Liver (tissue), 9 donors: ENCODE data around the gene BRD4. TPM values are rescaled to one million over a fixed set of nuclear protein-coding genes. Genes with fewer than 3 reads are reported as not detected.

ENCODE experiments used
- DNase-seq: peaks from one replicate; pipeline ENCODE4 v3.0.0-alpha.2; 2017; ENCODE audit warnings: low spot score
- H3K27ac ChIP-seq, 2 donors: one replicate each; pipeline ENCODE4 v1.7.0; 2013; ENCODE audit warnings: inconsistent platforms in 2 of 2, low read length in 2 of 2, control low read depth in 1 of 2, low read depth in 1 of 2, mild to moderate bottlenecking in 1 of 2
- H3K27me3 ChIP-seq, 4 donors: one replicate each; pipeline versions ENCODE4 v1.6.1 to v1.7.0; 2013; ENCODE audit warnings: low read length in 3 of 4, inconsistent platforms in 1 of 4, mild to moderate bottlenecking in 1 of 4, moderate library complexity in 1 of 4; ENCODE audit not compliant: control insufficient read depth in 4 of 4, insufficient read depth in 4 of 4
- H3K36me3 ChIP-seq, 4 donors: one replicate each; pipeline versions ENCODE4 v1.6.1 to v1.7.0; 2013; ENCODE audit warnings: low read length in 3 of 4, mild to moderate bottlenecking in 3 of 4, low read depth in 1 of 4, moderate library complexity in 1 of 4; ENCODE audit not compliant: control insufficient read depth in 4 of 4, insufficient read depth in 3 of 4
- H3K4me1 ChIP-seq, 4 donors: one replicate each; pipeline versions ENCODE4 v1.6.1 to v1.7.0; 2013; ENCODE audit warnings: low read length in 3 of 4, mild to moderate bottlenecking in 3 of 4, moderate library complexity in 1 of 4; ENCODE audit not compliant: control insufficient read depth in 4 of 4, insufficient read depth in 4 of 4
- H3K4me3 ChIP-seq, 3 donors: one replicate each; pipeline versions ENCODE4 v1.6.1 to v1.7.0; 2013; ENCODE audit warnings: low read length in 3 of 3, control low read depth in 1 of 3, low read depth in 1 of 3, mild to moderate bottlenecking in 1 of 3
- H3K9ac ChIP-seq, 2 donors: one replicate each; pipeline ENCODE4 v1.7.0; 2013; ENCODE audit warnings: low read length in 2 of 2, mild to moderate bottlenecking in 2 of 2, moderate library complexity in 2 of 2, control low read depth in 1 of 2, low read depth in 1 of 2
- H3K9me3 ChIP-seq, 4 donors: one replicate each; pipeline versions ENCODE4 v1.6.1 to v1.7.0; 2013; ENCODE audit warnings: low read length in 3 of 4; ENCODE audit not compliant: control insufficient read depth in 4 of 4
- ATF3 ChIP-seq: IDR thresholded peaks from 2 replicates; pipeline ENCODE4 v1.6.1; 2016; ENCODE audit warnings: antibody characterized with exemption
- CTCF ChIP-seq: fragments of 150-350 bp; IDR thresholded peaks from 2 replicates; pipeline ENCODE4 v1.5.1; 2017; ENCODE audit warnings: improper control_type of control experiment, low read depth, low read length; ENCODE audit not compliant: missing input control
- FOXA1 ChIP-seq: IDR thresholded peaks from 2 replicates; pipeline ENCODE4 v1.6.1; 2016; ENCODE audit warnings: antibody characterized with exemption
- FOXA2 ChIP-seq: IDR thresholded peaks from 2 replicates; pipeline ENCODE4 v1.6.1; 2016; ENCODE audit warnings: antibody characterized with exemption
- GABPA ChIP-seq, 2 donors: IDR thresholded peaks in 1 of 2; conservative IDR thresholded peaks in 1 of 2; 2 replicates each; pipeline ENCODE4 v1.6.1; 2016; ENCODE audit warnings: antibody characterized with exemption in 2 of 2, mild to moderate bottlenecking in 1 of 2, moderate library complexity in 1 of 2
- HNF4A ChIP-seq, 2 donors: conservative IDR thresholded peaks; 2 replicates each; pipeline ENCODE4 v1.6.1; 2016; ENCODE audit warnings: antibody characterized with exemption in 2 of 2, mild to moderate bottlenecking in 2 of 2
- HNF4G ChIP-seq: IDR thresholded peaks from 2 replicates; pipeline ENCODE4 v1.6.1; 2016; ENCODE audit warnings: antibody characterized with exemption
- JUND ChIP-seq, 2 donors: IDR thresholded peaks; 2 replicates each; pipeline ENCODE4 v1.6.1; 2016; ENCODE audit warnings: antibody characterized with exemption in 2 of 2
- MAX ChIP-seq: IDR thresholded peaks from 2 replicates; pipeline ENCODE4 v1.6.1; 2016; ENCODE audit warnings: antibody characterized with exemption
- NR2F2 ChIP-seq: IDR thresholded peaks from 2 replicates; pipeline ENCODE4 v1.6.1; 2016; ENCODE audit warnings: antibody characterized with exemption
- RAD21 ChIP-seq, 2 donors: IDR thresholded peaks; 2 replicates each; pipeline ENCODE4 v1.6.1; 2016; ENCODE audit warnings: antibody characterized with exemption in 2 of 2, mild to moderate bottlenecking in 2 of 2
- REST ChIP-seq: IDR thresholded peaks from 2 replicates; pipeline ENCODE4 v1.6.1; 2016; ENCODE audit warnings: antibody characterized with exemption, mild to moderate bottlenecking
- RXRA ChIP-seq, 2 donors: IDR thresholded peaks; 2 replicates each; pipeline ENCODE4 v1.6.1; 2017 to 2018; ENCODE audit warnings: antibody characterized with exemption in 2 of 2, mild to moderate bottlenecking in 1 of 2
- SP1 ChIP-seq: IDR thresholded peaks from 2 replicates; pipeline ENCODE4 v1.6.1; 2018; ENCODE audit warnings: antibody characterized with exemption, mild to moderate bottlenecking
- TAF1 ChIP-seq: conservative IDR thresholded peaks from 2 replicates; pipeline ENCODE4 v1.6.1; 2016; ENCODE audit warnings: antibody characterized with exemption, mild to moderate bottlenecking
- YY1 ChIP-seq: IDR thresholded peaks from 2 replicates; pipeline ENCODE4 v1.6.1; 2016; ENCODE audit warnings: antibody characterized with exemption, mild to moderate bottlenecking
- ZBTB33 ChIP-seq: IDR thresholded peaks from 2 replicates; pipeline ENCODE4 v1.6.1; 2016; ENCODE audit warnings: antibody characterized with exemption
- WGBS: extraction: QIAGEN DNeasy Blood & Tissue Kit; methylation state at CpG from one replicate; pipeline ENCODE4 v1.1.7; 2013; 5-methylcytosine and 5-hydroxymethylcytosine counted together
- polyA plus RNA-seq, 2 donors: library from polyadenylated mRNA; stranded (reverse) in 1 of 2; unstranded in 1 of 2; fragments of 200-250 nt in 1 of 2; fragments of >200 nt in 1 of 2; fragmentation: Nextera tagmentation in 1 of 2; extraction: Ambion mirVana in 1 of 2; gene quantifications; one replicate each; pipeline versions ENCODE4 v1.2.1 to v1.2.3, GENCODE V29; 2013 to 2015
- total RNA-seq, 2 donors: library from RNA; depleted of rRNA; stranded (reverse); fragments of >200 nt; gene quantifications; one replicate each; pipeline ENCODE4 v1.2.3, GENCODE V29; 2014
- donor health status: healthy.
- donor health status: healthy.
- donor health status: healthy.
- donor health status: healthy.
- donor health status: healthy.

BRD4 gene
- total and polyA plus RNA-seq, 4 donors = 13.6 to 25.8 (median 20.5) TPM

DNA sequence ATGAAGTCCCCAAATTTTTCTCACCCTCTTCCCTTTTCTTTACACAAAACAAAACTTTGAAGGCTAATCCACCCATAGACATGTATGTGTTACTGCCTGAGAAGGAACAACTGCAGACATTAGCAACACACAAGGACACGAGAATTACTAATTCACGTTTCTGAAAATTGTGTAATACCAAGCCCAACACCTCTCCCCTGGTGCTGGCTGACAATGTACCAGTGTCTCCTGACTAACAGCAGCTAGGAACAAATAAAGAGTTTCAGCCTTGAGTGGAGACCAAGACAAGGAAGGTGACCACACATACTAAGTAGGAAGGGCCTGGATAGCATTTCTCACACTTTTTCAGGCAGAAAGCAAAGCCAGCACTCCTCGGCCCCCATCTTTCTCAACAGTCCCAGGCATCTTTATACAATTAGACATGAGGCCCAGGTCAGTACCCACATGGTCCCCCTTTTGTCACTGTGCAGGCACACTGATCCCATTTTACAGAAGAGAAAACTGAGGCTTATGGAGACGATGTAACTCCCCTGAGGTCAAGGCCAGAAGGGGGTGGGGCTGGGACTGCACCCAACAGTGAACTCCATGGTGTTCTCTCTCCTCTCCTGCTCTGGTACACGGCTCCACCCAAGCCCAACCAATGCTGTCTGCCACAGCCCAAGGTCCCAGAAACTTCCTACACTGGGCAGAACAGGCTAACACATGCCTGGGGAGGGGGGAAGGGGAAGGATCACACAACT, 8.7 kb downstream of the BRD4 start:
- no peaks in the 10 kb centered on the region for H3K9me3 ChIP-seq
- no peaks in the 10 kb centered on the region for H3K27me3 ChIP-seq
- peak overlapping the region; percentile 6 to 36 for H3K27ac ChIP-seq
- no peak overlapping the region for H3K4me3 ChIP-seq
- peak; percentile 43 for DNase-seq
- H3K9ac ChIP-seq = no peak overlapping the region
- no peaks in the 10 kb centered on the region for H3K36me3 ChIP-seq
- TF ChIP-seq RAD21 (IDR thresholded peaks at IDR 0.05) = peak in 1 of 2 donors; percentile 5
- TF ChIP-seq HNF4A (conservative IDR thresholded peaks at IDR 0.05) = peak in 1 of 2 donors; percentile 45
- no peak for TF ChIP-seq TAF1
- TF ChIP-seq GABPA (IDR thresholded peaks at IDR 0.05 in 1 of 2, conservative IDR thresholded peaks at IDR 0.05 in 1 of 2) = no peak
- peak; percentile 23 for TF ChIP-seq YY1
- TF ChIP-seq REST = no peak
- TF ChIP-seq FOXA1 = no peak
- no peak for TF ChIP-seq ZBTB33
- no peak for TF ChIP-seq FOXA2
- no peak for TF ChIP-seq ATF3
- TF ChIP-seq JUND (IDR thresholded peaks at IDR 0.05) = no peak
- no peak for TF ChIP-seq HNF4G
- TF ChIP-seq NR2F2 = peak; percentile 31
- TF ChIP-seq RXRA (IDR thresholded peaks at IDR 0.05) = peak; percentile 5 to 47
- WGBS = 18% methylated on average over 5 of the region's 5 CpGs
- peaks cover 26 to 71% (median 56%) of the 10 kb centered on the region in 4 donors for H3K4me1 ChIP-seq

DNA sequence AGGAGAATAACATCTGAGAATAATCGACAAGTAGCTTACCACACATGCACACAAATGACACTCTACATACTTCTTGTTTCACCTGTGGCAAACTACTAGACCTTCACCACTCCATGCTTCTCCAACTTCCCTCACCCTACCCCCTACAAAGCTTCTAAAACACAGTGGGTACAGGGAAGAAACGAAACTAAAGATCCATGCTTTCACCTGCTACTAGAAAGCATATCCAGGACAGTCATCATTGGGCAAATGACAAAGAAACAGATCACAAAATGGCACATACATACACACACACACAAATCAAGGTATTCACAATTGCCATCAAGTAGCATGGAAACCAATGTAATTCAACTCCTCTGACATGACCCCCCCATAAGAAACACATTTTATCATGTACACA, 10.6 kb downstream of the BRD4 start:
- TF ChIP-seq HNF4G (no peak), ATF3 (no peak), MAX (no peak), SP1 (no peak), FOXA1 (no peak), GABPA (IDR thresholded peaks at IDR 0.05 in 1 of 2, conservative IDR thresholded peaks at IDR 0.05 in 1 of 2) (no peak), ZBTB33 (no peak), RAD21 (IDR thresholded peaks at IDR 0.05) (no peak), TAF1 (no peak), CTCF (no peak), REST (no peak)
- Histone ChIP-seq H3K4me3 (no peak overlapping the region), H3K27ac (no peak overlapping the region), H3K36me3 (no peaks in the 10 kb centered on the region), H3K4me1 (peaks cover 21 to 76% (median 58%) of the 10 kb centered on the region in 4 donors), H3K9ac (no peak overlapping the region), H3K9me3 (no peaks in the 10 kb centered on the region), H3K27me3 (no peaks in the 10 kb centered on the region)
- 74% methylated on average over 2 of the region's 2 CpGs for WGBS
- DNase-seq = no peak
